Prostate gland (tissue), 2 donors: ENCODE data around the gene DPP3.

Experiments used
- CTCF ChIP-seq, 4 experiments: fragments of 200-600 bp in 2 of 4; fragments of 450-650 bp in 2 of 4; sonication (generic) in 2 of 4; IDR thresholded peaks; 1 replicate in 3 of 4; 2 replicates in 1 of 4; pipeline ENCODE4 v1.5.1; 2016 to 2019; ENCODE audit warnings: antibody characterized with exemption in 4 of 4, mild to moderate bottlenecking in 2 of 4, moderate library complexity in 2 of 4
- POLR2A ChIP-seq: fragments of 450-650 bp; IDR thresholded peaks from one replicate; pipeline ENCODE4 v1.6.1; 2016; ENCODE audit warnings: antibody characterized with exemption, mild to moderate bottlenecking

GRCh38 chr11:66494935-66495334, 14.7 kb downstream of the DPP3 start:
- no peak for TF ChIP-seq CTCF (IDR thresholded peaks at IDR 0.05)
- no peak for TF ChIP-seq POLR2A
